SHP77 (cell line): ENCODE results near the gene HNRNPUL1.

ENCODE experiments used
- DNase-seq, 2 experiments: peaks; one replicate each; lab custom pipeline; 2025; lab: John Stamatoyannopoulos, UW

Gene HNRNPUL1

DNA sequence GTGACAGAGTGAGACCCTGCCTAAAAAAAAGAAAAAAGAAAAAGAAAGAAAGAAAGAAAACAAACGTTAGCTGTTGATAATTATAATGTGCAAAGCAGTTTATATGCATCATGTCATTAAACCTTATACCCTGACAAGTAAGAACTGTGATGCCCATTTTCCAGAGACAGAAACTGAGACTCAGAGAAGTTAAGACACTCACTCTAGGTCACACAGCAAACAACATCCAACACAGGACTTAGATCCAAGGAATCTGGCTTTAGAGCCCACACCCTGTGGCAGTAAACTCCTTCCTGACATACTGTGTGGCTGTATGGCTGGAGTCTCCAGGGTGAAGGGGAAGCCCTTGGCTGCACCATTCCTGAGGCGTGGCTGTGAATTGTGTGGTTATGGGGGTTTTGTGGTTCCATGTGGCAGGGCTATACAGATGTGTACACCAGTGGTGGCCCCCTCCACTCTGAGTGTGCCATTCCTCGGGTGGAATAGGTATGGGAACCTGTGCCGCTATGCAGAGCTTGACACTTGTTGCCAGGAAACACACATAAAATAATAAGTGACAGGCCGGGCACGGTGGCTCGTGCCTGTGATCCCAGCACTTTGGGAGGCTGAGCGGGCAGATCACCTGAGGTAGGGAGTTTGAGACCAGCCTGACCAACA is 29.5 kb upstream of the HNRNPUL1 start:
- no peak for DNase-seq

DNA sequence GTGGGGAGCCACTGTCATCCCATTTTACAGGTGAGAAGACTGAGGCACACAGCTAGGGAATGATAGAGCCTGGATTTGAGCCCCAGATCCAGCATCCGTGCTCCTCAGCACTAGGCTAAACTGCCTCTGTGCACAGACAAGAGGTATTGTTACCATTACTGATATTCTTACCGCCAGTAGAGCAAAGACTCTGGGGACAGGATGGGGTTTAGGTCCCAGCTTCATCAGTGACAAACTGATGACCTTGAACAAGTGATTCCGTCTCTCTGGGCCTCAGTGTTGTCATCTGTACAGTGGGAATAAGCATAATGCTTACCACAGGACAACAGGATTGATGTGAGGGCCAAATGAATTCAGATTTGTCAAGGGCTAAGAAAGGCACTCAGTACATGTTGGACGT is 28.7 kb upstream of the HNRNPUL1 start:
- DNase-seq: no peak

DNA sequence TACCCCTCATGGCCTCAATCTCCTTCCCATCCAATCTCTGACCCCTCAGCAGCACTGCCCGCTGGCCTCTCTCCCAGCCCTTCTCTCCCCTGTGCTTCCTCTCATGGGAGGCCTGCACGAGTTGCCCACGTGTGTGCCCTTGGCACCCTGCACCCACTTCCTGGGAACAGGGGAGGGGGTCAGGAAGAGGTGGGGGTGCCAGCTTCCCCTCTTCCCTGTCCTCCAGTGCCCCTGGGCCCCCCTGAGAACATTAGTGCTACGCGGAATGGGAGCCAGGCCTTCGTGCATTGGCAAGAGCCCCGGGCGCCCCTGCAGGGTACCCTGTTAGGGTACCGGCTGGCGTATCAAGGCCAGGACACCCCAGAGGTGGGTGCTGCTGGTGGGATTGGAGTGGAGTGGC is 25.9 kb upstream of the HNRNPUL1 start:
- DNase-seq: no peak

- no peak for DNase-seq
Measured at GRCh38 chr19:41239363-41239762, 24.8 kb upstream of the HNRNPUL1 start.

DNA sequence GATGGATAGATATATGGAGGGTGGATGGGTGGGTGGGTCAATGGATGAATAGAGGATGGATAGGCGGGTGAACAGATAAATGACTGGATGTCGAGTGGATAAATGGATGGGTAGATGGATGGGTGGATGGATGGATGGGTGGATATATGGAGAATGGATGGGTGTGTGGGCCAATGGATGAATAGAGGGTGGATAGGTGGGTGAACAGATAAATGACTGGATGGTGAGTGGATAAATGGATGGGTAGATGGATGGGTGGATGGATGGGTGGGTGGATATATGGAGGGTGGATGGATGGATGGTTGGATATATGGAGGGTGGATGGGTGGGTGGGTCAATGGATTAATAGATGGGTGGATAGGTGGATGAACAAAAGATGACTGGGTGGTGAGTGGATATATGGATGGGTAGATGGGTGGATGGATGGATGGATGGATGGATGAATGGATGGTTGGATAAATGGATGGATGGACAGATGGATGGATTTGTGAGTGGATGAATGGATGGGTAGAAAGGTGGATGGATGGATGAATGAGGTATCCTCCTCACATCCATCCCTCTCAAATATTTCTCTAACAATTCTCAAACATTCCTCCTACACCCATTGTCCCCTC is 24.1 kb upstream of the HNRNPUL1 start:
- no peak for DNase-seq

GRCh38 chr19:41241859-41242258 is 22.3 kb upstream of the HNRNPUL1 start:
- DNase-seq: no peak

- DNase-seq: no peak
Measured at GRCh38 chr19:41244117-41244516, 20.1 kb upstream of the HNRNPUL1 start.

GRCh38 chr19:41245843-41246242 is 18.3 kb upstream of the HNRNPUL1 start:
- no peak for DNase-seq

- DNase-seq: no peak
Measured at GRCh38 chr19:41248895-41249294, 15.3 kb upstream of the HNRNPUL1 start.

DNA sequence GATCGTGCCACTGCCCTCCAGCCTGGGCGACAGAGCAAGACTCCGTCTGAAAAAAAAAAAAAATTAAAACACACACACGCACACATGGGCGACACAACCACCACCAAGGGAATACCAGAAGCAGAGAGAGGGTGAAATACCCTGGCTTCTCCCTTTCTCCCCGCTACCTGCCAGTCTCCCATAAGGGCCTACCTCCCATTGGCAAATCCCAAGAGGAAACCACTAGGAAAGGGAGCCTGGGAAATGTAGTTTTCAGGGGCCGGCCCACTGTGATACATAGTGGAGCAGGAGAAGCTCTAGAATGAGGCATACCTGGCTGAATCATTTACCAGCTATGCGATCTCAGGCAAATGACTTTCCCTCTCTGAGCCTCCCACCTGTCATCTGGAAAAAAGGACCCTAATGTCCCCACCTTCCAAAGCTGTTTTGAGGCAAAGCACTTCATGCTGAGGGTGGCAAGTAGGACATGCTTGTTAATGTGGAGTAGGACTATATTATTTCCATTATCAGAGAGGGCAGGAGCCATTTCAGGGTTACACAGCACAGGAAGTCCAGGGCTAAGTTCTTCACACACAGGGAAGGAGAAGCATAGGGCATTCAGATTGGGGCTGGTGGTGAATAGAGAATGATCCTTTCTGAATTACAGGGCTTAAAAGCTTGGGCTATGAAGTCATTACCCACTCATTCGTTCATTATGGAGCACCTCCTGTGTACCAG is 14.3 kb upstream of the HNRNPUL1 start:
- no peak for DNase-seq

DNA sequence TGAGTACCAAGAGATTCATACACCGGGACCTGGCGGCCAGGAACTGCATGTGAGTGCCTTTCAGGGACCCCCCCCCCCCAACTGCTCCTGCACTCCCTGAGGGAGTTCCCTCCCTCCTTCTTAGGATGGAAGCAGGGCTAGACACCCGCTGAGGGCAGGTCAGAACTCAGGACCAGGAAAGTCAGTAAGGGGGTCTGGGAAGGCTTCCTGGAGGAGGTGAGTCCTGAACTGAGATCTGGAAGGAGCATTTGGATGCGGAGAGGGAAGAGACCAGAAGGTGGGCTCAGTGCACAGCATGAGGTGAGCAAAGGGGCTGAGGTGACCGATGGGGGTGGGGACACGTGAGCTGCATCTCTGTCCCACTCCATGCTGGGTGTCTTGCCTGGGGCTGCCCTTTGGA is 10.5 kb upstream of the HNRNPUL1 start:
- no peak for DNase-seq

GRCh38 chr19:41255171-41255570 is 9.0 kb upstream of the HNRNPUL1 start:
- no peak for DNase-seq

DNA sequence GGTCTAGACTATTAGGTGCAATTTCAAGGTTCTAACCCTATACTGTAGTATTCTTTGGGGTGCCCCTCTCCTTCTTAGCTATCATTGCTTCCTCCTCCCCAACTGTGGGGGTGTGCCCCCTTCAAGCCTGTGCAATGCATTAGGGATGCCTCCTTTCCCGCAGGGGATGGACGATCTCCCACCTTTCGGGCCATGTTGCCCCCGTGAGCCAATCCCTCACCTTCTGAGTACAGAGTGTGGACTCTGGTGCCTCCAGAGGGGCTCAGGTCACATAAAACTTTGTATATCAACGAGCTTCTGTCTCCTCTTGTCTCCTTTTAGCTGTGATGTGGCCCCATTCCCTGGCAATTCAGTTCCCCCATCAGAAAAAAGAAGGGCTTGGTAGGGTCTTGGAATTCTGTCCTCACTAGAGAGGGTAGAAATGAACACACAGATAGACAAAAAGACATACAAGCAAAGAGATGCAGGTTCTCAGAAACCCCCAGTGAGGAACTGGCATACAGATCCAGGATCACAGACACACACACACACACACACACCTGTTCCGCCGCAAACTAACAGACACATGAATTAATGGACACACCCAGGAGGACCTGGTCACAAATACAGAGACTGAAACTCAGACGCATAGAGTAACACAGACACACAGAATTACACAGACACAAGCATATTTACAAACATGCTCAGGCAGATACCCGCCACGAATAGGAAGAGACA is 2.5 kb upstream of the HNRNPUL1 start:
- no peak for DNase-seq

DNA sequence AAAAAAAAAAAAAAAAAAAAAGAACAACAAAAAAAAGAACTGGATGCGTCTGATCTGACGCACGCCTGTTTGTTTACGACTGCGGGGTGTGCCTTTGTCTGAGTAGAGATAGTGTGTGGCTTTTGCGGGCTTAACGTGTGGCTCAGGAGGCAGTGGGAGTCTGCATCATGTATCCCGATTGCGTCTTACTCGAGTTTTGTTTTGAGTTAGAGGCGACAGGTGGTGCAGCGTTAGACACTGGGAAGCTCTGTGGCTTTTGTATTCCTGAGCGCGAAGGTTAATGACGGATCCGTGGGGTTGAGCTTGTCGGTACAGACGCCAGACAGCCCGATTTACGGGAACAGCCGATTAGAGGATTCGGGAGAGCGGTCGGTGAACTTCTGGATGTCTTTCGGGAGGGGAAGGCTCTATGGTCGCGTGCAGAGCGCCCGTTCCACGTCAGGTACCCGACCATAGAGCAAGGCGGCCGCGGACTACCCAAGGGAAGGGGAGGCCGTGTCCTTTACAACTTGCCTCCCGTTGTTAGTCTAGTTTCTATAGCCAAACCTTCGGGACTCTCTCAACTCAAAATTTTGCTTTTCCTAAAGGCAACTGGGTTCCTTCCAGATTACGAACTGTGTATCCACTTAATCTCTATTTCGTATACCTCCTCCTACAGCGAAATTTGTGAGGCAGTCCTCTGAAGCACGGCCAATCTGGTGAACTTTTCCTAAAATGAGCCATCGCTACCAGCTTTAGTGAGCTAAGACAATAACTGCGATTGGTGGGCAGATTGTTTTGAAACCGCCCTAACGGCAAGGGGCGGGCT is 926 bp upstream of the HNRNPUL1 start:
- peak; percentile 12 to 70 for DNase-seq

GRCh38 chr19:41264581-41265394 is 616 bp downstream of the HNRNPUL1 start:
- peak in 1 of 2 experiments; percentile 31 for DNase-seq

GRCh38 chr19:41265395-41266153 is 1.4 kb downstream of the HNRNPUL1 start:
- DNase-seq: no peak

GRCh38 chr19:41269055-41269454 is 4.9 kb downstream of the HNRNPUL1 start:
- no peak for DNase-seq

- DNase-seq: no peak
Measured at GRCh38 chr19:41269571-41269970, 5.4 kb downstream of the HNRNPUL1 start.

DNA sequence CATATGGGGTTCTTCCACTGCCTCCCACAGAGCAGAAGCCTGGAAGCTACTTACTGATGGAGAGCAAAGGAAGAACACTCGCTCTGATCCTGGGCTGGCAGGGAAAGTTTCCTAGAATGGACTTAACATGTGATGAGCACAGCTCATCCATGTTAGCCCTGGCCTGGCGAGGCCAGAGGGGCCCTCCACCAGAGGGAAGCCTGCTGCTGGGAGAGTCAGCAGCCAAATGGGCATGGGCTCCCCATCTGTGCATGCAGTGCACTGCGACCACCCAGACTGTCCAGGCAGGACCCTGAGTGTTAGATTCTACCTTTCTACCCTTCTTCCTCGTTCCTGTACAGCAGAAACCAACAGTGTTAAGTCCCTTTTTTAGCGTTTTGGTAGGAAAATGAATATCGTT is 8.9 kb downstream of the HNRNPUL1 start:
- DNase-seq: no peak

DNA sequence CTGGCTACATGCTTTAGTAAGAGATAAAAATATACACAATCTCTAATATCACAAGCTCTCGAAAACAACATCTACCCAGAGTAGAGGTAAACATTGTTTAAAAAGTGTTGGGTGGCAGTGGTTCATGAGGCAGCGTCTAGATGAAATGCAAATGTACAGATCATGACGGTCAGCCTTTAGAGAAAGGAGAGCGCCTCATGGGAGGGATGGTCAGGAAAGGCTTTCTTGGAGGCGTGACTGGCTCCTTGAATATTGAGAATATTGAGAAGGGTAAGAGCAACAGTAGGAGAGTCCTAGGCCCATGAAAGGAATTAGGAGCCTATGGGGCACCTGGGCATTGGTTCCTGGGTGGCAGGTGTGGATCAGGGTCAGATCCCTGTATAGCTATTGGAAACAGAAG is 10.6 kb downstream of the HNRNPUL1 start:
- DNase-seq: no peak
